Measurements from ENCODE around the gene SULF2.

The SULF2 gene

DNA sequence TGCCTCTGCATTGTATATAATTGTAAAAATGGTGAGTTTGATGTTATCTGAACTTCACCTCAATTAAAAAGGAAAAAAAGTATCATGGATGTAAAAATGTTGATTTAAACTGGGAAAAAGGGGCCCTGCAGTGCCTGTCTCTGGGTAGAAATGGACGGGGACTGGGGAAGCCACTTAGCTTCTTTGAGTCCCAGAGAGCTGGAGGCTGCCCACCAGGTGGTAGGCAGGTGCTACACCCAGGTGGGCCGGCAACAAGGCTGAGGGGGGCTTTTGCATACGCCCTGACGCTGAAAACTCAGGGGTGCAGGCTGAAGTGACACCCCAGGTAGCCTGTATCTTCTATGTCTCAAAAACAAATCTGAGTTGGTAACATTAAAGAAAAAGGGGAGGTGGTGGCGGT lies 118.2 kb downstream of the SULF2 start:
- TF ChIP-seq, protein P1, sequence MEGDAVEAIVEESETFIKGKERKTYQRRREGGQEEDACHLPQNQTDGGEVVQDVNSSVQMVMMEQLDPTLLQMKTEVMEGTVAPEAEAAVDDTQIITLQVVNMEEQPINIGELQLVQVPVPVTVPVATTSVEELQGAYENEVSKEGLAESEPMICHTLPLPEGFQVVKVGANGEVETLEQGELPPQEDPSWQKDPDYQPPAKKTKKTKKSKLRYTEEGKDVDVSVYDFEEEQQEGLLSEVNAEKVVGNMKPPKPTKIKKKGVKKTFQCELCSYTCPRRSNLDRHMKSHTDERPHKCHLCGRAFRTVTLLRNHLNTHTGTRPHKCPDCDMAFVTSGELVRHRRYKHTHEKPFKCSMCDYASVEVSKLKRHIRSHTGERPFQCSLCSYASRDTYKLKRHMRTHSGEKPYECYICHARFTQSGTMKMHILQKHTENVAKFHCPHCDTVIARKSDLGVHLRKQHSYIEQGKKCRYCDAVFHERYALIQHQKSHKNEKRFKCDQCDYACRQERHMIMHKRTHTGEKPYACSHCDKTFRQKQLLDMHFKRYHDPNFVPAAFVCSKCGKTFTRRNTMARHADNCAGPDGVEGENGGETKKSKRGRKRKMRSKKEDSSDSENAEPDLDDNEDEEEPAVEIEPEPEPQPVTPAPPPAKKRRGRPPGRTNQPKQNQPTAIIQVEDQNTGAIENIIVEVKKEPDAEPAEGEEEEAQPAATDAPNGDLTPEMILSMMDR (IDR thresholded peaks at IDR 0.05; ENCODE audit: low read depth, low read length, missing control alignments), result no peak
- DNase-seq (ENCODE audit: extremely low read depth, low read depth), result no peak
- H3K4me3 ChIP-seq (replicated peaks; ENCODE audit: low read depth, low read length), result no peak overlapping the region

DNA sequence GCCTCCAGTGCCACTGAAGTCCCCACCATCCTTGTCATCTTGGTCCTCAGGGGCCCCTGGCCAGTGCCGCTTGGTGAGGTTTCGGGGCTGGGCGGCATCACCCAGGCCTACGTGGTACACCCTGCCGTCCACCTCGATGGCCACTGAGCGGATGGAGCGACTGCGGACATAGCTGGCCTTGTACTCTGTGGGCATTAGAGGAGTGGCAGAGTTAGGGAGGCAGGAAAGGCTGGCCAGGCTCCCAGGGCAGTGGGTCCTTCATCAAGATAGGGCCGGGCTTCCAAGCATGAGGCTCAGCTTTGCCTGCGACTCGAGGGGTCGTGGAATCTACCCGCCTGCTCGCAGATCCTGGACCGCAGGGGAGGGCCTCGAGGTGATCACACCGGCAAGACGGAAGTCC lies 119.0 kb downstream of the SULF2 start:
- TF ChIP-seq, protein P1 (IDR thresholded peaks at IDR 0.05; ENCODE audit: low read depth, low read length, missing control alignments), result no peak
- DNase-seq (ENCODE audit: extremely low read depth, low read depth), result no peak

DNA sequence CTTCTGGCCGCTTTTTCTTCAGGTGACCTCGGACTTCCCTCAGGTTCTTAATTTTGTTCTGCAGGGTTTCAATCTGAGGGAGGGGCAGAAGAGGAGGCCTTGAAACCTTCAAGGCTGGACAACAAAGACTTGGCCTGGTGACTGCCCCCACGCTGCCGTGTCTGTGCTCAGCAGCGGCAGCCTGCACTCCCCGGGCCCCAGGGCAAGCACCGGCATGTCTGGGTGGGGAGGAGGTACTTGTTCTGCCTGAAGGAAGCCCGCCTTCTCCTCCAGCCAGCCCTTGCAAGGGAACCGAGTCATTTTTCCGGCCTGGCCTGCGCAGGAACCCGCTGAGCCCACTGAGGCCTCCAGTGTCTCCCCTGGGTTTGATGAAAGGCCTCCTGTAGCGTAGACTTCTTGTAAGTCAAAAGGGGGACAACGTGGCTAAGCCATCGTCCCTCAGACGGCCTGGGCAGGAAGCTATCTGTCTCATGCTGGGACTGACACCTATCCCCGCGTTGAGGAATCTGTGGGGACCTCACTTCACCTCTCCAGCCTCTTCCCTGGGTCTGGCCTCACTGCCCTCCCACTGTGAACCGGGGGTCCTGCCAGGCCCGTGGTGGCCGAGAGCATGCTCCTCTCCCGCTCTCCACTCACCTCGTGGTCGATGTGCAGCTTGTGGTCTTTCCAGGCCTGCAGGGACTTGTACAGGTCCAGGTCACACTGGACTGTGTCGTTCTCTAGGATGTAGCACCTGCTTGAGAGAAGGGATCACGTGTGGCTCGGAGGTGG lies 119.9 kb downstream of the SULF2 start:
- TF ChIP-seq, protein P1 (IDR thresholded peaks at IDR 0.05; ENCODE audit: low read depth, low read length, missing control alignments), result no peak
- DNase-seq (ENCODE audit: extremely low read depth, low read depth), result no peak
- no peak overlapping the region for H3K4me3 ChIP-seq (replicated peaks; ENCODE audit: low read depth, low read length)

More for the DNA sequence above, 119.0 kb downstream of the SULF2 start:
- H3K4me3 ChIP-seq (replicated peaks; ENCODE audit: low read depth, low read length), result no peak overlapping the region

DNA sequence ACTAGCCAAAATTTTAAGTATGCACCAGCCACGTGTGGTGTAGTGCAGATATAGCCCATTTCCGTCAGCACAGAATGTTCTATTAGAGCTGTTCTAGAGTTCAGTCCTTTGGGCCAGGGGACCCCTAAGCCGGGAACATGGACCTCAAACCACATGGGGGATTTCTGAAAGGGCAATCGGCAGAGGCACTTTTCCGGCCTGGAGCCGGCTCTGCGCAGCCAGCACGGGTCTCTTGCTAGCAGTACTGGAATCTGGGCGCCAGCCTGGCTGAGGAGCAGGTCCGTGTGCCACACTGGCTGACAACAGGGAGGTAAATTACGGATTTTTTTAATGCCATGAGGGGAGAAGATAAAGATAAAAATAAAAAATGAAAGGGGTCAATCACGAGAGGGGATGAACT lies 120.5 kb downstream of the SULF2 start:
- TF ChIP-seq, protein P1 (IDR thresholded peaks at IDR 0.05; ENCODE audit: low read depth, low read length, missing control alignments), result no peak
- no peak for DNase-seq (ENCODE audit: extremely low read depth, low read depth)
- H3K4me3 ChIP-seq (replicated peaks; ENCODE audit: low read depth, low read length), result no peak overlapping the region

DNA sequence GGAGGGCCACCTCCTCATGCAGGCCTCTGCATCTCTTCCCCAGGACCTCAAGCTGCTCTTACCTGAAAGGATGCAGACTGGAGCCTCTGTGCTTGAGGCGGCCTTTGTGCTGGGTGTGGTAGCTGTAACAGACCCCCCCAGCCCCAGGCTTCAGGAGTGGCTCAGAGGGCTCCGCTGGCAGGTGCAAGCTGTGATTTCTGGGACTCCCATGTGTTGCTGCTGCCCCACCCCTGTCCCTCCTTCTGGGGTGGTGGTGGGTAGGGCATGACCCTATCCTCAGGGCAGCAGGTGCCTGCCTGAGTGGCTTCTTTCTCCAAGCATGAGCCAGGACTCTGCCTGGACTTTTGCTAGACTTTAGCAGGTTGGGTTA lies 121.2 kb downstream of the SULF2 start:
- no peak overlapping the region for H3K4me3 ChIP-seq (replicated peaks; ENCODE audit: low read depth, low read length)
- no peak for DNase-seq (ENCODE audit: extremely low read depth, low read depth)
- TF ChIP-seq, protein P1 (IDR thresholded peaks at IDR 0.05; ENCODE audit: low read depth, low read length, missing control alignments), result no peak

DNA sequence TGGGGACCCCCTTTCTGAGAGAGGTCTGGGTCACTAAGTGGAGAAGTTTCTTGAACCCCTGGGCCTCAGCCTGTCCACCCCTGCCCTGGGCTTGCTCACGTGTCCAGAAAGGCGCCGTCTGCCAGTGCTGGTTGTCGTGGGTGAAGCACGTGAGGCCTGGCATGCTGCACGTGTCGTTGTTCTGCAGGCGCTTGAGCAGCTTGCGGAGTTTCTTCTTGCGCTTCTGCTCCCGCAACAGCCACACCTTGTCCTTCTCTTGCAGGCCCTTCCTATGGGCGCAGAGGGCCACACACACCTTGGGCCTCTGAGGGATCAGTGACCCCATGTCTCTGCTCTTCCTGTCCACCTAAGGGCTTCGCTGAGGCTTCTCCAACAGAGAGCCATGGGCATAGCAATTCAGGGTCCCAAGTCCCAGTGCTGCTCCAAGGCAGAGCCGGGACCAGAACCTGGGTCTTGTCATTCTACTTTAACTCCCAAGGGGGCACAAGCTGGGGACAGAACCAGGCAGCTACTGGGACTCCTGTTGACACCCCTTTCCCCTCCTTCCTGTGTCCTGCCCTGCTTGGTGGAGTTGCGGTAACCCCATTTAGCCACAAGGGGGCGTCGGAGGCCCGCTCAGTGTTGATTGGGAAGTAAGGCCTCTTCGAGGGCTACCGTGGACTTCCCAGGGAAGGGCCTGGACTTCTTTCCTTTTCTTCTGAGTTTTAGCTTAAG lies 121.8 kb downstream of the SULF2 start:
- TF ChIP-seq, protein P1 (IDR thresholded peaks at IDR 0.05; ENCODE audit: low read depth, low read length, missing control alignments), result peak; percentile 98
- DNase-seq (ENCODE audit: extremely low read depth, low read depth), result peak; percentile 40
- no peak overlapping the region for H3K4me3 ChIP-seq (replicated peaks; ENCODE audit: low read depth, low read length)
